Upper lobe of right lung (tissue), 1 donor: ENCODE results near the gene VPS39. TPM values are rescaled to one million over a fixed set of nuclear protein-coding genes. Genes with fewer than 3 reads are reported as not detected.

Experiments used
- ATAC-seq: fragments of 200-7000 bp; cut with Tn5 transposase; one replicate; pipeline ENCODE4 v1.9.1; 2020; ENCODE audit warnings: mild to moderate bottlenecking, moderate library complexity
- DNase-seq: peaks from one replicate; pipeline ENCODE4 v3.0.0-alpha.2; 2020
- H3K27ac ChIP-seq: fragments of 200-600 bp; one replicate; pipeline ENCODE4 v1.8.0; 2022
- H3K27me3 ChIP-seq: fragments of 200-600 bp; one replicate; pipeline ENCODE4 v1.8.0; 2022; ENCODE audit warnings: mild to moderate bottlenecking
- H3K36me3 ChIP-seq: fragments of 200-600 bp; one replicate; pipeline ENCODE4 v1.8.0; 2022
- H3K4me1 ChIP-seq: fragments of 200-600 bp; one replicate; pipeline ENCODE4 v1.8.0; 2022
- H3K4me3 ChIP-seq: fragments of 200-600 bp; one replicate; pipeline ENCODE4 v1.8.0; 2022; ENCODE audit warnings: mild to moderate bottlenecking
- H3K9me3 ChIP-seq: fragments of 200-600 bp; one replicate; pipeline ENCODE4 v1.8.0; 2022
- CTCF ChIP-seq: fragments of 200-600 bp; IDR thresholded peaks from one replicate; pipeline ENCODE4 v1.8.0; 2022; ENCODE audit warnings: antibody characterized with exemption
- intact Hi-C: fragments of 100-400 bp; cut with DNase I; formaldehyde crosslinking; loops from one replicate; pipeline ENCODE4 v1.11.0; 2022
- total RNA-seq: library from RNA; stranded (reverse); fragmentation: NEBNext Ultra II Directional; extraction: Animal tissue kit (Norgen Biotek cat#: 25700); gene quantifications from one replicate; pipeline ENCODE4 v1.2.1, GENCODE V29; 2021
- donor health status: DM: no; HTN: yes; CAD: no; lungs with severe emphysema.

VPS39 gene
- total RNA-seq, 1 donor from 2014 or later, result 83.3 TPM

GRCh38 chr15:42141795-42142667 lies 66.1 kb downstream of the VPS39 start:
- ATAC-seq (no peak), DNase-seq (peak; percentile 61)
- no peaks in the 10 kb centered on the region for H3K36me3 ChIP-seq
- H3K4me1 ChIP-seq, result no peaks in the 10 kb centered on the region
- intact Hi-C loops, result no loop called here
- no peak for TF ChIP-seq CTCF
- H3K4me3 ChIP-seq, result no peak overlapping the region
- H3K9me3 ChIP-seq, result no peaks in the 10 kb centered on the region
- H3K27ac ChIP-seq, result no peak overlapping the region
- H3K27me3 ChIP-seq, result no peaks in the 10 kb centered on the region

- intact Hi-C loops, result no loop called here
- no peak for ATAC-seq
These were observed 66.9 kb downstream of the VPS39 start for GRCh38 chr15:42141246-42141645.

GRCh38 chr15:42140383-42141070 lies 67.6 kb downstream of the VPS39 start:
- no peak overlapping the region for H3K27ac ChIP-seq
- no peak overlapping the region for H3K4me3 ChIP-seq
- no peaks in the 10 kb centered on the region for H3K4me1 ChIP-seq
- H3K9me3 ChIP-seq, result no peaks in the 10 kb centered on the region
- intact Hi-C loops, result no loop called here
- no peaks in the 10 kb centered on the region for H3K36me3 ChIP-seq
- DNase-seq (peak; percentile 59), ATAC-seq (no peak)
- no peaks in the 10 kb centered on the region for H3K27me3 ChIP-seq
- TF ChIP-seq CTCF, result no peak

More at GRCh38 chr15:42141246-42141645, 66.9 kb downstream of the VPS39 start:
- TF ChIP-seq CTCF, result no peak
- H3K4me1 ChIP-seq, result no peaks in the 10 kb centered on the region
- DNase-seq, result peak; percentile 40
- no peaks in the 10 kb centered on the region for H3K9me3 ChIP-seq
- no peaks in the 10 kb centered on the region for H3K36me3 ChIP-seq
- H3K27ac ChIP-seq, result no peak overlapping the region
- no peak overlapping the region for H3K4me3 ChIP-seq
- no peaks in the 10 kb centered on the region for H3K27me3 ChIP-seq

- no peak for TF ChIP-seq CTCF
- Histone ChIP-seq H3K4me3 (no peak overlapping the region), H3K4me1 (no peaks in the 10 kb centered on the region), H3K27me3 (no peaks in the 10 kb centered on the region), H3K9me3 (no peaks in the 10 kb centered on the region), H3K36me3 (no peaks in the 10 kb centered on the region), H3K27ac (no peak overlapping the region)
- ATAC-seq (no peak), DNase-seq (peak; percentile 61)
- intact Hi-C loops, result no loop called here
These were observed 68.5 kb downstream of the VPS39 start for GRCh38 chr15:42139596-42139995.

GRCh38 chr15:42138968-42139386 lies 69.1 kb downstream of the VPS39 start:
- Histone ChIP-seq H3K4me3 (no peak overlapping the region), H3K9me3 (no peaks in the 10 kb centered on the region), H3K4me1 (no peaks in the 10 kb centered on the region), H3K27me3 (no peaks in the 10 kb centered on the region), H3K27ac (no peak overlapping the region), H3K36me3 (no peaks in the 10 kb centered on the region)
- intact Hi-C loops, result no loop called here
- no peak for TF ChIP-seq CTCF
- peak; percentile 43 for DNase-seq
- ATAC-seq, result peak; percentile 2
